Neural cell (in vitro differentiated cells): ENCODE results near the gene SARS2. TPM values are rescaled to one million over a fixed set of nuclear protein-coding genes. Genes with fewer than 3 reads are reported as not detected.

Experiments used
- H2AFZ ChIP-seq: fragments of 200-600, 300-800 bp; sonication (generic), shearing (Covaris generic); 2 replicates; pipeline ENCODE4 v1.6.0; 2014; ENCODE audit warnings: low read depth, mild to moderate bottlenecking, antibody characterized with exemption, low read length, moderate library complexity
- H3F3A ChIP-seq: fragments of 200-600 bp; shearing (Covaris generic); 2 replicates; pipeline ENCODE4 v1.6.1; 2016; ENCODE audit warnings: mild to moderate bottlenecking, moderate library complexity, mixed read lengths, antibody characterized with exemption, low read length; ENCODE audit not compliant: insufficient read depth, poor library complexity, severe bottlenecking
- H3K27ac ChIP-seq: fragments of 200-600, 300-800 bp; sonication (generic), shearing (Covaris generic); 2 replicates; pipeline ENCODE4 v1.5.1; 2014; ENCODE audit warnings: mild to moderate bottlenecking, low read length, moderate library complexity
- H3K27me3 ChIP-seq: fragments of 300-800, 200-600 bp; sonication (generic), shearing (Covaris generic); 2 replicates; pipeline ENCODE4 v1.6.0; 2014; ENCODE audit warnings: mild to moderate bottlenecking, low read depth, low read length, moderate library complexity; ENCODE audit not compliant: insufficient read depth
- H3K36me3 ChIP-seq: fragments of 300-800, 200-600 bp; sonication (generic), shearing (Covaris generic); 2 replicates; pipeline ENCODE4 v1.5.1; 2014; ENCODE audit warnings: mild to moderate bottlenecking, antibody characterized with exemption, low read length, moderate library complexity; ENCODE audit not compliant: insufficient read depth
- H3K4me2 ChIP-seq: fragments of 300-800, 200-600 bp; sonication (generic), shearing (Covaris generic); 2 replicates; pipeline ENCODE4 v1.6.0; 2014; ENCODE audit warnings: mild to moderate bottlenecking, low read length
- H3K4me3 ChIP-seq: fragments of 300-800, 200-600 bp; sonication (generic), shearing (Covaris generic); 2 replicates; pipeline ENCODE4 v1.5.1; 2014; ENCODE audit warnings: mild to moderate bottlenecking, low read length, moderate library complexity
- H3K79me2 ChIP-seq: fragments of 200-600 bp; shearing (Covaris generic); replicated peaks from 2 replicates; pipeline ENCODE4 v1.6.0; 2014; ENCODE audit warnings: mild to moderate bottlenecking, low read length, moderate library complexity; ENCODE audit not compliant: insufficient read depth
- H3K9ac ChIP-seq: fragments of 300-800, 200-600 bp; sonication (generic), shearing (Covaris generic); 2 replicates; pipeline ENCODE4 v1.6.1; 2016; ENCODE audit warnings: mild to moderate bottlenecking, low read length, mixed read lengths
- H3K9me2 ChIP-seq: fragments of 200-600 bp; shearing (Covaris generic); 2 replicates; pipeline ENCODE4 v1.6.1; 2016; ENCODE audit warnings: mild to moderate bottlenecking, low read length, mixed read lengths; ENCODE audit not compliant: insufficient read depth
- H3K9me3 ChIP-seq: fragments of 200-600, 300-800 bp; sonication (generic), shearing (Covaris generic); 2 replicates; pipeline ENCODE4 v1.6.1; 2016; ENCODE audit warnings: mild to moderate bottlenecking, mixed run types, low read length, moderate library complexity, mixed read lengths
- H4K20me1 ChIP-seq: fragments of 200-600 bp; shearing (Covaris generic); 2 replicates; pipeline ENCODE4 v1.6.1; 2016; ENCODE audit warnings: mild to moderate bottlenecking, mixed run types; ENCODE audit not compliant: insufficient read depth
- EP300 ChIP-seq: fragments of 450-650 bp; conservative IDR thresholded peaks from 2 replicates; pipeline ENCODE4 v1.6.1; 2014; ENCODE audit warnings: antibody characterized with exemption, mild to moderate bottlenecking, moderate library complexity; ENCODE audit not compliant: poor library complexity, severe bottlenecking
- EZH2 ChIP-seq: fragments of 200-600, 300-800 bp; shearing (Covaris generic), sonication (generic); IDR thresholded peaks from 2 replicates; pipeline ENCODE4 v1.6.1; 2014; ENCODE audit warnings: antibody characterized with exemption, low read length, borderline replicate concordance, mild to moderate bottlenecking; ENCODE audit not compliant: insufficient read depth, poor library complexity, severe bottlenecking
- MXI1 ChIP-seq: fragments of 450-650 bp; conservative IDR thresholded peaks from 2 replicates; pipeline ENCODE4 v1.6.1; 2014; ENCODE audit warnings: antibody characterized with exemption, mild to moderate bottlenecking; ENCODE audit not compliant: poor library complexity, severe bottlenecking
- POLR2AphosphoS5 ChIP-seq: IDR thresholded peaks from 2 replicates; pipeline ENCODE4 v1.6.1; 2012
- RAD21 ChIP-seq: fragments of 450-650 bp; conservative IDR thresholded peaks from 2 replicates; pipeline ENCODE4 v1.6.1; 2014; ENCODE audit warnings: antibody characterized with exemption, mild to moderate bottlenecking, moderate library complexity
- SMC3 ChIP-seq: fragments of 450-650 bp; conservative IDR thresholded peaks from 2 replicates; pipeline ENCODE4 v1.6.1; 2014; ENCODE audit warnings: antibody characterized with exemption, mild to moderate bottlenecking, moderate library complexity; ENCODE audit not compliant: poor library complexity
- TAF1 ChIP-seq: IDR thresholded peaks from 2 replicates; pipeline ENCODE4 v1.6.1; 2012; ENCODE audit warnings: low read depth
- polyA plus RNA-seq: library from polyadenylated mRNA; depleted of rRNA; stranded (reverse); fragments of >200 nt; gene quantifications from 2 replicates; pipeline ENCODE4 v1.2.3, GENCODE V29; 2014
- TF ChIP-seq, protein P1 (sequence below): fragments of 450-650 bp; IDR thresholded peaks from 2 replicates; pipeline ENCODE4 v1.5.1; 2014; ENCODE audit warnings: antibody characterized with exemption, mild to moderate bottlenecking, moderate library complexity; ENCODE audit not compliant: poor library complexity, severe bottlenecking
- TF ChIP-seq, protein P2 (sequence below): IDR thresholded peaks from 2 replicates; pipeline ENCODE4 v1.6.1; 2012; ENCODE audit warnings: borderline replicate concordance

SARS2 gene
- polyA plus RNA-seq, 1 donor from 2014 or later = 14.6 TPM

- Histone ChIP-seq H4K20me1 (no peaks in the 10 kb centered on the region), H3K9ac (no peak overlapping the region), H2AFZ (no peak overlapping the region), H3K4me3 (no peak overlapping the region), H3K36me3 (no peaks in the 10 kb centered on the region), H3K4me2 (no peak overlapping the region), H3K27ac (no peak overlapping the region), H3K9me2 (no peaks in the 10 kb centered on the region), H3K27me3 (no peaks in the 10 kb centered on the region), H3K9me3 (no peaks in the 10 kb centered on the region), H3K79me2 (no peaks in the 10 kb centered on the region), H3F3A (no peaks in the 10 kb centered on the region)
- TF ChIP-seq, protein P1, sequence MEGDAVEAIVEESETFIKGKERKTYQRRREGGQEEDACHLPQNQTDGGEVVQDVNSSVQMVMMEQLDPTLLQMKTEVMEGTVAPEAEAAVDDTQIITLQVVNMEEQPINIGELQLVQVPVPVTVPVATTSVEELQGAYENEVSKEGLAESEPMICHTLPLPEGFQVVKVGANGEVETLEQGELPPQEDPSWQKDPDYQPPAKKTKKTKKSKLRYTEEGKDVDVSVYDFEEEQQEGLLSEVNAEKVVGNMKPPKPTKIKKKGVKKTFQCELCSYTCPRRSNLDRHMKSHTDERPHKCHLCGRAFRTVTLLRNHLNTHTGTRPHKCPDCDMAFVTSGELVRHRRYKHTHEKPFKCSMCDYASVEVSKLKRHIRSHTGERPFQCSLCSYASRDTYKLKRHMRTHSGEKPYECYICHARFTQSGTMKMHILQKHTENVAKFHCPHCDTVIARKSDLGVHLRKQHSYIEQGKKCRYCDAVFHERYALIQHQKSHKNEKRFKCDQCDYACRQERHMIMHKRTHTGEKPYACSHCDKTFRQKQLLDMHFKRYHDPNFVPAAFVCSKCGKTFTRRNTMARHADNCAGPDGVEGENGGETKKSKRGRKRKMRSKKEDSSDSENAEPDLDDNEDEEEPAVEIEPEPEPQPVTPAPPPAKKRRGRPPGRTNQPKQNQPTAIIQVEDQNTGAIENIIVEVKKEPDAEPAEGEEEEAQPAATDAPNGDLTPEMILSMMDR = no peak
- TF ChIP-seq POLR2AphosphoS5 (no peak), EP300 (no peak), EZH2 (no peak), RAD21 (no peak), SMC3 (no peak), TAF1 (no peak)
- TF ChIP-seq, protein P2, sequence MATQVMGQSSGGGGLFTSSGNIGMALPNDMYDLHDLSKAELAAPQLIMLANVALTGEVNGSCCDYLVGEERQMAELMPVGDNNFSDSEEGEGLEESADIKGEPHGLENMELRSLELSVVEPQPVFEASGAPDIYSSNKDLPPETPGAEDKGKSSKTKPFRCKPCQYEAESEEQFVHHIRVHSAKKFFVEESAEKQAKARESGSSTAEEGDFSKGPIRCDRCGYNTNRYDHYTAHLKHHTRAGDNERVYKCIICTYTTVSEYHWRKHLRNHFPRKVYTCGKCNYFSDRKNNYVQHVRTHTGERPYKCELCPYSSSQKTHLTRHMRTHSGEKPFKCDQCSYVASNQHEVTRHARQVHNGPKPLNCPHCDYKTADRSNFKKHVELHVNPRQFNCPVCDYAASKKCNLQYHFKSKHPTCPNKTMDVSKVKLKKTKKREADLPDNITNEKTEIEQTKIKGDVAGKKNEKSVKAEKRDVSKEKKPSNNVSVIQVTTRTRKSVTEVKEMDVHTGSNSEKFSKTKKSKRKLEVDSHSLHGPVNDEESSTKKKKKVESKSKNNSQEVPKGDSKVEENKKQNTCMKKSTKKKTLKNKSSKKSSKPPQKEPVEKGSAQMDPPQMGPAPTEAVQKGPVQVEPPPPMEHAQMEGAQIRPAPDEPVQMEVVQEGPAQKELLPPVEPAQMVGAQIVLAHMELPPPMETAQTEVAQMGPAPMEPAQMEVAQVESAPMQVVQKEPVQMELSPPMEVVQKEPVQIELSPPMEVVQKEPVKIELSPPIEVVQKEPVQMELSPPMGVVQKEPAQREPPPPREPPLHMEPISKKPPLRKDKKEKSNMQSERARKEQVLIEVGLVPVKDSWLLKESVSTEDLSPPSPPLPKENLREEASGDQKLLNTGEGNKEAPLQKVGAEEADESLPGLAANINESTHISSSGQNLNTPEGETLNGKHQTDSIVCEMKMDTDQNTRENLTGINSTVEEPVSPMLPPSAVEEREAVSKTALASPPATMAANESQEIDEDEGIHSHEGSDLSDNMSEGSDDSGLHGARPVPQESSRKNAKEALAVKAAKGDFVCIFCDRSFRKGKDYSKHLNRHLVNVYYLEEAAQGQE = no peak
Measured at GRCh38 chr19:38894968-38895367, 35.6 kb downstream of the SARS2 start.

DNA sequence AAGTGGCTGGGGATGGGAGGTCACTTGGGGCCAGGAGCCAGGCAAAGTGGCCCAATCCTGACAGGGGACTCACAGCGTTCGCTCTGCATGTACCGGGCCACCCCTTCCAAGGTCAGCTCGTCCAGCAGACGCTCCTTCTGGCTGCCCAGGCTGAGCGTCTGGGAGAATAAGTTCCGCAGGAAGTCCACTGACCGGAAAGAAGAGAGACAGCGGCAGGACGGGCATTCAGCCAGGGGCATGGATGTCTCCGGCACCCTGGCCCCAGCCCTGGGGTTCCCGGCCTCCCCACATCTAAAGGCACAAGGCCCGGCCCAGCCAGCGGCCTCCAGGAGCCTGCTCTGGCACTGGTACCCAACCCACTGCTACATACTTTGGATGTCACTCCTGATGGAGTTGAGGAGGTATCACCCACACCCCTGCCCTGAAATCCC, 37.2 kb downstream of the SARS2 start:
- no peak overlapping the region for H3K4me2 ChIP-seq
- H3K27ac ChIP-seq = no peak overlapping the region
- H3K9me3 ChIP-seq = no peaks in the 10 kb centered on the region
- H3K4me3 ChIP-seq = no peak overlapping the region
- H3K36me3 ChIP-seq = no peaks in the 10 kb centered on the region
- H3F3A ChIP-seq = no peaks in the 10 kb centered on the region
- no peaks in the 10 kb centered on the region for H3K79me2 ChIP-seq
- H3K27me3 ChIP-seq = no peaks in the 10 kb centered on the region
- H2AFZ ChIP-seq = no peak overlapping the region
- TF ChIP-seq, protein P1 = no peak
- TF ChIP-seq EZH2 (no peak), MXI1 (no peak), EP300 (no peak), SMC3 (no peak), TAF1 (no peak), RAD21 (no peak), POLR2AphosphoS5 (no peak)
- TF ChIP-seq, protein P2 = no peak
- H3K9ac ChIP-seq = no peak overlapping the region
- H4K20me1 ChIP-seq = no peaks in the 10 kb centered on the region
- H3K9me2 ChIP-seq = no peaks in the 10 kb centered on the region
